Activated CD8-positive, alpha-beta memory T cell treated with anti-CD3 and anti-CD28 coated beads, Interleukin-2, amount 10 ng/mL, durations not matched to agents 7 days and 5 days (primary cell): ENCODE data around the gene STAB1. TPM values are rescaled to one million over a fixed set of nuclear protein-coding genes. Genes with fewer than 3 reads are reported as not detected.

Source experiments
- ATAC-seq: fragments of 150-1000 bp; cut with Tn5 transposase; one replicate; pipeline ENCODE4 v1.10.0; 2021; ENCODE audit warnings: moderate library complexity
- CTCF ChIA-PET: fragments of 350-600 bp; sonication (Branson Sonifier 250); formaldehyde crosslinking; loops from one replicate; lab custom pipeline; 2021; ENCODE audit warnings: antibody characterized with exemption; lab: Charles Lee
- DNase-seq: peaks from one replicate; pipeline ENCODE4 v3.0.0-alpha.2; 2020
- H3K27ac Mint-ChIP-seq: one replicate; pipeline ENCODE4 v1.8.0; 2021; ENCODE audit warnings: mild to moderate bottlenecking, mixed read lengths
- H3K27me3 Mint-ChIP-seq: one replicate; pipeline ENCODE4 v1.8.0; 2021; ENCODE audit warnings: mixed read lengths
- H3K36me3 Mint-ChIP-seq: one replicate; pipeline ENCODE4 v1.8.0; 2021; ENCODE audit warnings: mild to moderate bottlenecking, mixed read lengths
- H3K4me1 Mint-ChIP-seq: one replicate; pipeline ENCODE4 v1.8.0; 2021; ENCODE audit warnings: mixed read lengths
- H3K4me3 Mint-ChIP-seq: one replicate; pipeline ENCODE4 v1.8.0; 2021; ENCODE audit warnings: mild to moderate bottlenecking, moderate library complexity, mixed read lengths
- H3K9me3 Mint-ChIP-seq: one replicate; pipeline ENCODE4 v1.8.0; 2022; ENCODE audit warnings: low read depth, mixed read lengths
- total RNA-seq, 2 experiments: library from RNA; stranded (reverse); gene quantifications; one replicate each; pipeline ENCODE4 v1.2.3, GENCODE V29; 2021

The STAB1 gene
- total RNA-seq, 2 experiments from 2014 or later: not detected

- CTCF ChIA-PET: interaction anchor here (0.8 kb wide), 1 partner anchor 42 kb away, joined by 3 read pairs; no protein-coding TSS in a partner anchor
- H3K36me3 Mint-ChIP-seq: peaks cover 21% of the 10 kb centered on the region
- ATAC-seq (no peak), DNase-seq (no peak)
- no peaks in the 10 kb centered on the region for H3K4me1 Mint-ChIP-seq
- no peak overlapping the region for H3K27ac Mint-ChIP-seq
- no peak overlapping the region for H3K4me3 Mint-ChIP-seq
- no peaks in the 10 kb centered on the region for H3K27me3 Mint-ChIP-seq
- H3K9me3 Mint-ChIP-seq: no peaks in the 10 kb centered on the region
These were observed 11.4 kb upstream of the STAB1 start for GRCh38 chr3:52483577-52484381.

GRCh38 chr3:52484680-52485461 is 10.3 kb upstream of the STAB1 start:
- Mint-ChIP-seq H3K36me3 (peaks cover 15% of the 10 kb centered on the region), H3K4me3 (no peak overlapping the region)
- CTCF ChIA-PET: no interaction called here

GRCh38 chr3:52487050-52487787 is 7.9 kb upstream of the STAB1 start:
- no peaks in the 10 kb centered on the region for H3K9me3 Mint-ChIP-seq
- no peak overlapping the region for H3K4me3 Mint-ChIP-seq
- peaks cover 8% of the 10 kb centered on the region for H3K36me3 Mint-ChIP-seq
- CTCF ChIA-PET: no interaction called here
- ATAC-seq (no peak), DNase-seq (no peak)
- H3K27me3 Mint-ChIP-seq: no peaks in the 10 kb centered on the region
- H3K27ac Mint-ChIP-seq: no peak overlapping the region
- H3K4me1 Mint-ChIP-seq: no peaks in the 10 kb centered on the region

More at GRCh38 chr3:52484680-52485461, 10.3 kb upstream of the STAB1 start:
- no peak for DNase-seq
- Mint-ChIP-seq H3K4me1 (no peaks in the 10 kb centered on the region), H3K27me3 (no peaks in the 10 kb centered on the region), H3K27ac (no peak overlapping the region), H3K9me3 (no peaks in the 10 kb centered on the region)
- ATAC-seq: no peak

GRCh38 chr3:52487788-52488691 is 7.1 kb upstream of the STAB1 start:
- Mint-ChIP-seq H3K4me3 (no peak overlapping the region), H3K27me3 (no peaks in the 10 kb centered on the region), H3K4me1 (no peaks in the 10 kb centered on the region), H3K27ac (no peak overlapping the region), H3K9me3 (no peaks in the 10 kb centered on the region), H3K36me3 (peaks cover 12% of the 10 kb centered on the region)
- CTCF ChIA-PET: no interaction called here
- DNase-seq (no peak), ATAC-seq (no peak)

- CTCF ChIA-PET: no interaction called here
- no peaks in the 10 kb centered on the region for H3K27me3 Mint-ChIP-seq
- DNase-seq: no peak
- H3K36me3 Mint-ChIP-seq: peaks cover 12% of the 10 kb centered on the region
- no peak for ATAC-seq
- no peak overlapping the region for H3K4me3 Mint-ChIP-seq
- no peaks in the 10 kb centered on the region for H3K9me3 Mint-ChIP-seq
- no peaks in the 10 kb centered on the region for H3K4me1 Mint-ChIP-seq
- no peak overlapping the region for H3K27ac Mint-ChIP-seq
These were observed 6.4 kb upstream of the STAB1 start for GRCh38 chr3:52488746-52489145.

- DNase-seq: no peak
- Mint-ChIP-seq H3K36me3 (peaks cover 12% of the 10 kb centered on the region), H3K9me3 (no peaks in the 10 kb centered on the region), H3K27ac (no peak overlapping the region), H3K4me3 (no peak overlapping the region), H3K4me1 (no peaks in the 10 kb centered on the region), H3K27me3 (no peaks in the 10 kb centered on the region)
- CTCF ChIA-PET: no interaction called here
- ATAC-seq: no peak
These were observed 5.7 kb upstream of the STAB1 start for GRCh38 chr3:52489453-52489852.

GRCh38 chr3:52490035-52490938 is 4.9 kb upstream of the STAB1 start:
- Mint-ChIP-seq H3K27me3 (no peaks in the 10 kb centered on the region), H3K4me3 (no peak overlapping the region), H3K9me3 (no peaks in the 10 kb centered on the region), H3K4me1 (no peaks in the 10 kb centered on the region), H3K27ac (no peak overlapping the region), H3K36me3 (peaks cover 12% of the 10 kb centered on the region)
- no peak for ATAC-seq
- CTCF ChIA-PET: no interaction called here
- no peak for DNase-seq

- Mint-ChIP-seq H3K9me3 (no peaks in the 10 kb centered on the region), H3K27me3 (no peaks in the 10 kb centered on the region), H3K27ac (no peak overlapping the region), H3K4me1 (no peaks in the 10 kb centered on the region), H3K36me3 (peaks cover 12% of the 10 kb centered on the region), H3K4me3 (no peak overlapping the region)
- CTCF ChIA-PET: no interaction called here
- ATAC-seq (no peak), DNase-seq (no peak)
These were observed 4.1 kb upstream of the STAB1 start for GRCh38 chr3:52490939-52491526.

GRCh38 chr3:52492059-52492458 is 3.1 kb upstream of the STAB1 start:
- no peaks in the 10 kb centered on the region for H3K4me1 Mint-ChIP-seq
- ATAC-seq: no peak
- no peaks in the 10 kb centered on the region for H3K9me3 Mint-ChIP-seq
- H3K27me3 Mint-ChIP-seq: no peaks in the 10 kb centered on the region
- CTCF ChIA-PET: no interaction called here
- no peak overlapping the region for H3K27ac Mint-ChIP-seq
- H3K36me3 Mint-ChIP-seq: peaks cover 12% of the 10 kb centered on the region
- DNase-seq: no peak
- H3K4me3 Mint-ChIP-seq: no peak overlapping the region

- no peak overlapping the region for H3K4me3 Mint-ChIP-seq
- no peaks in the 10 kb centered on the region for H3K9me3 Mint-ChIP-seq
- ATAC-seq: no peak
- no peaks in the 10 kb centered on the region for H3K27me3 Mint-ChIP-seq
- H3K4me1 Mint-ChIP-seq: peaks cover 2% of the 10 kb centered on the region
- CTCF ChIA-PET: no interaction called here
- DNase-seq: no peak
- peaks cover 4% of the 10 kb centered on the region for H3K36me3 Mint-ChIP-seq
- H3K27ac Mint-ChIP-seq: no peak overlapping the region
These were observed 1.7 kb upstream of the STAB1 start for GRCh38 chr3:52493232-52494017.

GRCh38 chr3:52494445-52494844 is 693 bp upstream of the STAB1 start:
- H3K27ac Mint-ChIP-seq: no peak overlapping the region
- CTCF ChIA-PET: no interaction called here
- no peak for DNase-seq
- H3K36me3 Mint-ChIP-seq: peaks cover 4% of the 10 kb centered on the region
- ATAC-seq: no peak
- H3K4me1 Mint-ChIP-seq: peaks cover 2% of the 10 kb centered on the region
- no peaks in the 10 kb centered on the region for H3K9me3 Mint-ChIP-seq
- H3K4me3 Mint-ChIP-seq: no peak overlapping the region
- no peaks in the 10 kb centered on the region for H3K27me3 Mint-ChIP-seq
